ENCODE results near the gene POLR1G. TPM values are rescaled to one million over a fixed set of nuclear protein-coding genes. Genes with fewer than 3 reads are reported as not detected.
A peak's percentile ranks its signal among the peaks of the same experiment; 100 is the strongest.

POLR1G gene
- total RNA-seq, 1 donor from 2014 or later, result 4.5 TPM

DNA sequence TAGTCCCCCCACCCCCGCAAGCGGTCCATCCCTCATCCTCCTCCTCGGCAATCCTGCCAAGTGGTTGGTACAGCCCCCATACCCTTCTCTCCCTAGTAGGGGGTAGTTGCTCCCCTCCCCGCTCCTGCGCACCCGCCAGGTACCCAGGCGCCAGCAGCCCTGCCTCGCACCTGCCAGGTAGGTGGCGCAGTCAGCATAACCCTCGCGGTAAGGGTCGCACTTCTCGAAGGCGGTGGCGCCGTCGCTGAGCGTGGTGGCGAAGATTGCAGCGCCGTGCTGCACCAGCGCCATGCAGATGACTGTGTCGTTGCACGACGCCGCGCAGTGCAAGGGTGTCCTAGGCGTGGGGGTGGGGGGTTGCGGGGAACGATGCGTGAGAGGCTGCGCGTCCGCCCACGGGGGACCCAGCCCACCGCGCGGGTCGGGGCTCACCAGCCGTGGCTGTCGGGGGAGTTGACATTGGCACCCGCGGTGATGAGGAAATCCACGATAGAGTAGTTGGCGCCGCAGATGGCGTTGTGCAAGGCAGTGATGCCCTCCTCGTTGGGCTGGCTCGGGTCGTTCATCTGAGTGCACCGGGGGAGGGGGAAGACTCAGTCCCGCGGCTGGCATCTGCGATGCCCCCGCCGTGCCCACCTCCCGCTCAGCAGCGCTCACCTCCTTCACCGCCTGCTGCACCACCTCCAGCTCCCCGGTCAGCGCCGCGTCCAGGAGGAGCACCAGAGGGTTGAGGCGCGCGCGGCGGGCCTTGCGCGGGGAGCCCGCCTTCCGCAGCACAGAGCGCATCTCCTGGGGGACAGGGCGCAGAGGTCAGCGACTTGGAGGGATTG lies 20.8 kb upstream of the POLR1G start:
- peaks cover 38% of the 10 kb centered on the region for H3K27me3 ChIP-seq (ENCODE audit: low read depth)
- H3K36me3 ChIP-seq, result no peaks in the 10 kb centered on the region
- no peak overlapping the region for H3K27ac ChIP-seq
- DNase-seq, result no peak
- ATAC-seq, result peak; percentile 49 to 57
- H3K4me1 ChIP-seq, result peaks cover 9% of the 10 kb centered on the region
- H3K9me3 ChIP-seq, result no peaks in the 10 kb centered on the region
- no peak for TF ChIP-seq CTCF (IDR thresholded peaks at IDR 0.05)
- intact Hi-C loops (cut with DNase I), result no loop called here
- no peak overlapping the region for H3K4me3 ChIP-seq

DNA sequence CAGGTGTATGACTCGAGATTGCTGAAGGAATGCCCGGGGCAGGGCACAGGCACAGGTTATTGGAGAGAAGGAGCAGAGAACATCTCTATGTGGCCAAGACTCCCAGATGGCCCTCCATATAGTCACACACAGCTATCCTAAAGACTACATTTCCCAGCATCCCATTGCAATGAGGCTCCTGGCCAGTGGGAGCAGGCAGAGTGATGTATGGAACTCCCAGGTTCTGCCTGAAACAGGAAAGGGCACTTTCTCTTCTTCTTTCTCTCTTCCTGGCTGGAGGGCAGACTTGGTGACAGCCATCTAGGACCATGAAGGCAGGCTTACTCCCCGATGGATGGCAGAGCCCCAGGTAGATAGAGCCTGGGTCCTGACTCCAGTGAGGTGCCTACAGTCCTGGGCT lies 15.1 kb upstream of the POLR1G start:
- no peak overlapping the region for H3K27ac ChIP-seq
- DNase-seq, result no peak
- H3K9me3 ChIP-seq, result no peaks in the 10 kb centered on the region
- TF ChIP-seq CTCF (IDR thresholded peaks at IDR 0.05), result no peak
- no peaks in the 10 kb centered on the region for H3K4me1 ChIP-seq
- no peak for ATAC-seq
- no peak overlapping the region for H3K4me3 ChIP-seq
- intact Hi-C loops (cut with DNase I), result no loop called here
- peaks cover 11% of the 10 kb centered on the region for H3K27me3 ChIP-seq (ENCODE audit: low read depth)
- H3K36me3 ChIP-seq, result peaks cover 20% of the 10 kb centered on the region

DNA sequence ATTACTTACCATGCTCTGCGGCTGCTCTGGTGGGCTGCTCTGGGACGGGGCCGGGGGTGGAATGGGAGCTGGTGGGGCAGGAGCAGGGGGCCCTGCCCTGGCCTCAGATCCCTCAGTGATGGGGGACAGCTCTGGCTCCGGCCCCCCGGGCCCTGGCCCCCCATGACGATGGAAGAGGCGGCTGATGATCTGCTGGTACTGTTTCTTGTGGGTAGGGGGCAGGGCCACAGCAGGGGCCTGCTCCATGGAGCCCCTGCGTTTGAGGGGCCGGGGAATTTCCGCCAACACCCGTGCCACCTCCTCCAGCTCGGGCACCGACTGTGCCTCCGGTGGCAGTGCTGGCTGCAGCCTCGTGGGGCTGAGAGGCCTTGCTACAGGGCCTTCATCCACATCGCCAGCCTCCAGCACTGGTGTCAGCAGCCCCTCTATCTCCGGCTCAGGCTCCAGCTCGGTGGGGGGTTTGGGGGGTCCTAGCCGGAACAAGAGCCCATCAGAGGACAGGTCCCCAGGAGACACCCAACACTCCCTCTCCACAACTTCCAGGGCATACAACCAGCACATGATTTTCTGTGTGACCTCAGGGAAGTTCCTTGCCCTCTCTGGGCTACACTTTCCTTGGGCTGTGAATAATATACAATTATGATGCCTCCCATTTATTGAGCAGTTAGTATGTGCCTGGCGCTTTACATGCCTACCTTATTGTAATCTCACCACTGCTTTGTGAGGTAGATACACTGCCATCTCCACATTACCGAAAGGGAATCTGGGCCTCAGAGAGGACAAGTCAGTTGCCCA lies 14.4 kb upstream of the POLR1G start:
- H3K27ac ChIP-seq, result no peak overlapping the region
- no peak for DNase-seq
- H3K9me3 ChIP-seq, result no peaks in the 10 kb centered on the region
- no peak for TF ChIP-seq CTCF (IDR thresholded peaks at IDR 0.05)
- H3K36me3 ChIP-seq, result peaks cover 21% of the 10 kb centered on the region
- no peaks in the 10 kb centered on the region for H3K4me1 ChIP-seq
- no peak for ATAC-seq
- H3K27me3 ChIP-seq (ENCODE audit: low read depth), result peaks cover 7% of the 10 kb centered on the region
- H3K4me3 ChIP-seq, result no peak overlapping the region
- intact Hi-C loops (cut with DNase I), result no loop called here

DNA sequence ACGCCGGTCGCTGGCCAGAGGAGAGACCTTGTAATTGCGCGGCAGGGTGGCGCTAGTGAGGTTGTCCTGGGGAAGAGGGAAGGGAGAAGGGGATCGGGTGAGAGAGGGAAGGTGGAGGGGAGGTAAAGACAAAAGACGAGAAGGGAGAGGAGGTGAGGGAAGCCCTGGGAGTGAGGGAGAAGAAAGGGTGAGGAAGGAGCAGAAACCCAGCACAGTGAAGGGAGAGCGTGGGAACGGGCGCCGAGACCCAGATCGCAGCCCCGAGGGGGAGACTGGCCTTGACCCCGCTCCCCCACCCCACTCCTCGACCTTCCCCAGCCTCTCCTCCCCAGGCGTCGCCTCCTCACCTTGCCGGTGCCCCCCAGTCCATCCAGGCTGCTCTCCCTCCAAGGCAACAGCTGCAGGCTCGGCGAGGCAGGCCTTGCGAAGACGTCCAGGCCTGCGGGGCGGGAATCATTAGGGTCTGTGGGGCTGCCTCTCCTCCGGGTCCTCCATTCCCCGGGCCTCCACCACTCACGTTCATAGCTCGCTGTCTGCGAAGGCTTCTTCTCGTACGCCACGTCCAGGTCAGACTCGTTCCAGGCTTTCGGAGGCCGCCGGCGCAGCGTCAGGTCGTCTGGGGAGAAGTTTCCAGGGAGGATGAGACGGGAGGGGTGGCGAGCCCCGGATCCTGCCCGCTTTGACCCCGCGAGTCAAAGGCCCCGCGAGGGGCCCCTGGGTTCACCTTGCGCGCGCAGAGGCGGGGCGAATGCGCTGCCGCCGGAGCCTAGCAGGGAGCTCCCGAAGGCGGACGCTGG lies 10.4 kb upstream of the POLR1G start:
- Histone ChIP-seq H3K27me3 (ENCODE audit: low read depth) (peaks cover 6% of the 10 kb centered on the region), H3K9me3 (no peaks in the 10 kb centered on the region), H3K4me1 (peaks cover 13% of the 10 kb centered on the region), H3K27ac (no peak overlapping the region), H3K4me3 (no peak overlapping the region), H3K36me3 (peaks cover 21% of the 10 kb centered on the region)
- intact Hi-C loops (cut with DNase I), result no loop called here
- no peak for TF ChIP-seq CTCF (IDR thresholded peaks at IDR 0.05)
- DNase-seq (no peak), ATAC-seq (no peak)

- Histone ChIP-seq H3K36me3 (peaks cover 10% of the 10 kb centered on the region), H3K27ac (no peak overlapping the region), H3K9me3 (no peaks in the 10 kb centered on the region), H3K4me3 (no peak overlapping the region), H3K27me3 (ENCODE audit: low read depth) (peaks cover 10% of the 10 kb centered on the region), H3K4me1 (peaks cover 47% of the 10 kb centered on the region)
- DNase-seq, result no peak
- TF ChIP-seq CTCF (IDR thresholded peaks at IDR 0.05), result no peak
- intact Hi-C loops (cut with DNase I), result no loop called here
- no peak for ATAC-seq
These were observed 6.3 kb upstream of the POLR1G start for GRCh38 chr19:45400192-45400591.

All from lower lobe of right lung (tissue), 2 donors.